ENCODE results near the gene GRB7. TPM values are rescaled to one million over a fixed set of nuclear protein-coding genes. Genes with fewer than 3 reads are reported as not detected.

Gene GRB7
- total and polyA plus RNA-seq, 10 of the 15 experiments (the other 5 are each of a cell fraction or from before 2014, with no cell fraction given): 0.05 to 0.34 (median 0.19) TPM; not detected in 4

GRCh38 chr17:39765766-39766165, 28.0 kb downstream of the GRB7 start:
- no peak overlapping the region for H3K9ac ChIP-seq (ENCODE audit: control insufficient read depth, insufficient read depth, low read length)
- peaks cover 80% of the 10 kb centered on the region for H3K79me2 ChIP-seq (ENCODE audit: control insufficient read depth, insufficient read depth, low read length)
- H3K4me1 ChIP-seq (ENCODE audit: control insufficient read depth, insufficient read depth, low read length): peaks cover 56% of the 10 kb centered on the region
- DNase-seq (ENCODE audit: low read depth, low spot score) (no peak), ATAC-seq (no peak), FAIRE-seq (no peak)
- SMC1A ChIA-PET (ENCODE audit: uncharacterized antibody, unreplicated experiment): interaction anchor here (1.0 to 2.5 kb wide), 9 partner anchors 7 to 99 kb away, joined by 3 to 12 read pairs (median 5); no protein-coding TSS in a partner anchor
- no peak overlapping the region for H3K4me2 ChIP-seq (ENCODE audit: control insufficient read depth, insufficient read depth)
- BruUV-seq (replicated peaks): no TSS peak
- RAD21 ChIA-PET (ENCODE audit: unreplicated experiment): interaction anchor here (1.6 to 1.8 kb wide), 2 partner anchors 10 kb away, joined by 3 to 12 read pairs; no protein-coding TSS in a partner anchor
- POLR2A ChIA-PET: interaction anchor here (0.6 to 1.9 kb wide), 3 partner anchors 11 to 78 kb away, joined by 3 to 5 read pairs (median 3); partner anchors contain the start of gene PGAP3
- no peak overlapping the region for H3K4me3 ChIP-seq
- in situ Hi-C loops (cut with MboI) (no loop called here), intact Hi-C loops (cut with micrococcal nuclease; ENCODE audit: unreplicated experiment) (no loop called here)
- no peak overlapping the region for H2AFZ ChIP-seq (ENCODE audit: control insufficient read depth, low read depth, low read length)
- no peaks in the 10 kb centered on the region; the same call in none of the 2 replicates for H4K20me1 ChIP-seq (ENCODE audit: control insufficient read depth, insufficient read depth)
- H3K36me3 ChIP-seq (ENCODE audit: control insufficient read depth in 2 of 2, insufficient read depth in 2 of 2, low read length in 1 of 2): peaks cover 19 to 55% of the 10 kb centered on the region in 2 experiments
- 94% methylated on average over 18 of the region's 18 CpGs for WGBS (ENCODE audit: insufficient coverage, insufficient replicate concordance, low lambda C conversion rate, missing lambda C conversion rate)
- H3K27me3 ChIP-seq (replicated peaks in 1 of 2; ENCODE audit: control insufficient read depth in 2 of 2, insufficient read depth in 2 of 2, low read length in 1 of 2): no peaks in the 10 kb centered on the region
- TF ChIP-seq MLLT1 (IDR thresholded peaks at IDR 0.05) (peak; percentile 59; the same call in 1 of the 2 replicates), ATF3 (IDR thresholded peaks at IDR 0.05; ENCODE audit: borderline replicate concordance, extremely low read depth, low read depth, low read length) (no peak), IKZF1 (conservative IDR thresholded peaks at IDR 0.05) (no peak), PRDM15 (CRISPR knock-in tag; IDR thresholded peaks at IDR 0.05) (no peak), RFX5 (IDR thresholded peaks at IDR 0.05; ENCODE audit: low read depth, low read length) (no peak)
- CTCF ChIA-PET: interaction anchor here (0.9 to 1.6 kb wide), 2 partner anchors 10 to 193 kb away, joined by 3 to 6 read pairs; no protein-coding TSS in a partner anchor
- H3K9me3 ChIP-seq (replicated peaks; ENCODE audit: control insufficient read depth, insufficient read depth, low read length): no peaks in the 10 kb centered on the region
- H3K27ac ChIP-seq (ENCODE audit: control insufficient read depth, insufficient read depth): no peak overlapping the region
